ENCODE measurements around the gene PRPF40A.

GRCh38 chr2:152638590-152638989, 78.7 kb downstream of the PRPF40A start:
- TF ChIP-seq EZH2 (IDR thresholded peaks at IDR 0.05; ENCODE audit: insufficient read depth, low read length) = no peak
- TF ChIP-seq, protein P1, sequence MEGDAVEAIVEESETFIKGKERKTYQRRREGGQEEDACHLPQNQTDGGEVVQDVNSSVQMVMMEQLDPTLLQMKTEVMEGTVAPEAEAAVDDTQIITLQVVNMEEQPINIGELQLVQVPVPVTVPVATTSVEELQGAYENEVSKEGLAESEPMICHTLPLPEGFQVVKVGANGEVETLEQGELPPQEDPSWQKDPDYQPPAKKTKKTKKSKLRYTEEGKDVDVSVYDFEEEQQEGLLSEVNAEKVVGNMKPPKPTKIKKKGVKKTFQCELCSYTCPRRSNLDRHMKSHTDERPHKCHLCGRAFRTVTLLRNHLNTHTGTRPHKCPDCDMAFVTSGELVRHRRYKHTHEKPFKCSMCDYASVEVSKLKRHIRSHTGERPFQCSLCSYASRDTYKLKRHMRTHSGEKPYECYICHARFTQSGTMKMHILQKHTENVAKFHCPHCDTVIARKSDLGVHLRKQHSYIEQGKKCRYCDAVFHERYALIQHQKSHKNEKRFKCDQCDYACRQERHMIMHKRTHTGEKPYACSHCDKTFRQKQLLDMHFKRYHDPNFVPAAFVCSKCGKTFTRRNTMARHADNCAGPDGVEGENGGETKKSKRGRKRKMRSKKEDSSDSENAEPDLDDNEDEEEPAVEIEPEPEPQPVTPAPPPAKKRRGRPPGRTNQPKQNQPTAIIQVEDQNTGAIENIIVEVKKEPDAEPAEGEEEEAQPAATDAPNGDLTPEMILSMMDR (IDR thresholded peaks at IDR 0.05; ENCODE audit: insufficient read depth, low read depth, low read length) = no peak

Data from astrocyte (in vitro differentiated cells and primary cell).